ENCODE results near the gene FARP1.

GRCh38 chr13:98233127-98233526, 90.2 kb downstream of the FARP1 start:
- TF ChIP-seq EP300 (IDR thresholded peaks at IDR 0.05; ENCODE audit: borderline replicate concordance in 1 of 2, low read depth in 2 of 2, low read length in 2 of 2) (no peak), CTCF (IDR thresholded peaks at IDR 0.05; ENCODE audit: control extremely low read depth in 1 of 3, insufficient read depth in 1 of 3, low read depth in 1 of 3, low read length in 3 of 3) (no peak), GABPA (IDR thresholded peaks at IDR 0.05; ENCODE audit: borderline replicate concordance, insufficient read depth, low read length) (no peak), SP1 (IDR thresholded peaks at IDR 0.05; ENCODE audit: low read depth, low read length) (no peak), TEAD4 (IDR thresholded peaks at IDR 0.05; ENCODE audit: low read depth, low read length) (no peak), JUN (IDR thresholded peaks at IDR 0.05; ENCODE audit: low read depth, low read length) (no peak), EZH2 (IDR thresholded peaks at IDR 0.05; ENCODE audit: low read depth, low read length, severe bottlenecking) (no peak), JUND (IDR thresholded peaks at IDR 0.05; ENCODE audit: low read length) (no peak), HDAC2 (IDR thresholded peaks at IDR 0.05; ENCODE audit: borderline replicate concordance in 1 of 2, low read depth in 2 of 2, low read length in 2 of 2) (no peak), RBBP5 (IDR thresholded peaks at IDR 0.05; ENCODE audit: borderline replicate concordance, low read depth, low read length) (no peak), RFX5 (IDR thresholded peaks at IDR 0.05; ENCODE audit: borderline replicate concordance, low read depth, low read length) (no peak), TAF1 (IDR thresholded peaks at IDR 0.05; ENCODE audit: low read depth, low read length) (no peak), BRCA1 (IDR thresholded peaks at IDR 0.05; ENCODE audit: low read depth, low read length) (no peak), ATF3 (IDR thresholded peaks at IDR 0.05; ENCODE audit: insufficient read depth, low read depth, low read length) (no peak)

Measured in H1 (cell line).